Osteocyte (in vitro differentiated cells): Measurements from ENCODE around the gene CYTH4. TPM values are rescaled to one million over a fixed set of nuclear protein-coding genes. Genes with fewer than 3 reads are reported as not detected.

Experiments used
- DNase-seq: peaks from one replicate; pipeline ENCODE4 v3.0.0; 2021; ENCODE audit warnings: mixed read lengths; ENCODE audit not compliant: unreplicated experiment; ENCODE audit errors: extremely low spot score
- H3K27ac Mint-ChIP-seq: one replicate; pipeline ENCODE4 v1.8.0; 2021; ENCODE audit warnings: mild to moderate bottlenecking, mixed read lengths; ENCODE audit not compliant: unreplicated experiment
- H3K27me3 Mint-ChIP-seq: one replicate; pipeline ENCODE4 v1.8.0; 2021; ENCODE audit warnings: mixed read lengths; ENCODE audit not compliant: unreplicated experiment
- H3K36me3 Mint-ChIP-seq: one replicate; pipeline ENCODE4 v1.8.0; 2021; ENCODE audit warnings: mixed read lengths; ENCODE audit not compliant: unreplicated experiment
- H3K4me1 Mint-ChIP-seq: one replicate; pipeline ENCODE4 v1.8.0; 2021; ENCODE audit warnings: mixed read lengths; ENCODE audit not compliant: unreplicated experiment
- H3K4me3 Mint-ChIP-seq: one replicate; pipeline ENCODE4 v1.8.0; 2021; ENCODE audit warnings: mild to moderate bottlenecking, moderate library complexity, mixed read lengths; ENCODE audit not compliant: unreplicated experiment
- H3K9me3 Mint-ChIP-seq: one replicate; pipeline ENCODE4 v1.8.0; 2021; ENCODE audit warnings: mixed read lengths; ENCODE audit not compliant: unreplicated experiment
- total RNA-seq: library from RNA; stranded (reverse); gene quantifications from 2 replicates; pipeline ENCODE4 v1.2.1, GENCODE V29; 2021
- TF ChIP-seq, protein P1 (sequence below): fragments of 200-600 bp; sonication (generic); IDR thresholded peaks from 2 replicates; pipeline ENCODE4 v1.5.0; 2021; ENCODE audit warnings: antibody characterized with exemption, mild to moderate bottlenecking, moderate library complexity

The CYTH4 gene
- total RNA-seq, 1 donor from 2014 or later = not detected

- peaks cover 55% of the 10 kb centered on the region for H3K4me1 Mint-ChIP-seq
- no peaks in the 10 kb centered on the region for H3K27me3 Mint-ChIP-seq
- TF ChIP-seq, protein P1, sequence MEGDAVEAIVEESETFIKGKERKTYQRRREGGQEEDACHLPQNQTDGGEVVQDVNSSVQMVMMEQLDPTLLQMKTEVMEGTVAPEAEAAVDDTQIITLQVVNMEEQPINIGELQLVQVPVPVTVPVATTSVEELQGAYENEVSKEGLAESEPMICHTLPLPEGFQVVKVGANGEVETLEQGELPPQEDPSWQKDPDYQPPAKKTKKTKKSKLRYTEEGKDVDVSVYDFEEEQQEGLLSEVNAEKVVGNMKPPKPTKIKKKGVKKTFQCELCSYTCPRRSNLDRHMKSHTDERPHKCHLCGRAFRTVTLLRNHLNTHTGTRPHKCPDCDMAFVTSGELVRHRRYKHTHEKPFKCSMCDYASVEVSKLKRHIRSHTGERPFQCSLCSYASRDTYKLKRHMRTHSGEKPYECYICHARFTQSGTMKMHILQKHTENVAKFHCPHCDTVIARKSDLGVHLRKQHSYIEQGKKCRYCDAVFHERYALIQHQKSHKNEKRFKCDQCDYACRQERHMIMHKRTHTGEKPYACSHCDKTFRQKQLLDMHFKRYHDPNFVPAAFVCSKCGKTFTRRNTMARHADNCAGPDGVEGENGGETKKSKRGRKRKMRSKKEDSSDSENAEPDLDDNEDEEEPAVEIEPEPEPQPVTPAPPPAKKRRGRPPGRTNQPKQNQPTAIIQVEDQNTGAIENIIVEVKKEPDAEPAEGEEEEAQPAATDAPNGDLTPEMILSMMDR = no peak
- H3K36me3 Mint-ChIP-seq = no peaks in the 10 kb centered on the region
- no peak overlapping the region for H3K4me3 Mint-ChIP-seq
- no peak overlapping the region for H3K27ac Mint-ChIP-seq
- H3K9me3 Mint-ChIP-seq = no peaks in the 10 kb centered on the region
- no peak for DNase-seq
These were observed 29.5 kb downstream of the CYTH4 start for GRCh38 chr22:37311761-37312312.

- H3K27ac Mint-ChIP-seq = no peak overlapping the region
- no peaks in the 10 kb centered on the region for H3K9me3 Mint-ChIP-seq
- H3K36me3 Mint-ChIP-seq = no peaks in the 10 kb centered on the region
- H3K4me3 Mint-ChIP-seq = no peak overlapping the region
- DNase-seq = no peak
- no peaks in the 10 kb centered on the region for H3K27me3 Mint-ChIP-seq
- TF ChIP-seq, protein P1 = no peak
- peaks cover 48% of the 10 kb centered on the region for H3K4me1 Mint-ChIP-seq
These were observed 30.4 kb downstream of the CYTH4 start for GRCh38 chr22:37312549-37313183.

DNA sequence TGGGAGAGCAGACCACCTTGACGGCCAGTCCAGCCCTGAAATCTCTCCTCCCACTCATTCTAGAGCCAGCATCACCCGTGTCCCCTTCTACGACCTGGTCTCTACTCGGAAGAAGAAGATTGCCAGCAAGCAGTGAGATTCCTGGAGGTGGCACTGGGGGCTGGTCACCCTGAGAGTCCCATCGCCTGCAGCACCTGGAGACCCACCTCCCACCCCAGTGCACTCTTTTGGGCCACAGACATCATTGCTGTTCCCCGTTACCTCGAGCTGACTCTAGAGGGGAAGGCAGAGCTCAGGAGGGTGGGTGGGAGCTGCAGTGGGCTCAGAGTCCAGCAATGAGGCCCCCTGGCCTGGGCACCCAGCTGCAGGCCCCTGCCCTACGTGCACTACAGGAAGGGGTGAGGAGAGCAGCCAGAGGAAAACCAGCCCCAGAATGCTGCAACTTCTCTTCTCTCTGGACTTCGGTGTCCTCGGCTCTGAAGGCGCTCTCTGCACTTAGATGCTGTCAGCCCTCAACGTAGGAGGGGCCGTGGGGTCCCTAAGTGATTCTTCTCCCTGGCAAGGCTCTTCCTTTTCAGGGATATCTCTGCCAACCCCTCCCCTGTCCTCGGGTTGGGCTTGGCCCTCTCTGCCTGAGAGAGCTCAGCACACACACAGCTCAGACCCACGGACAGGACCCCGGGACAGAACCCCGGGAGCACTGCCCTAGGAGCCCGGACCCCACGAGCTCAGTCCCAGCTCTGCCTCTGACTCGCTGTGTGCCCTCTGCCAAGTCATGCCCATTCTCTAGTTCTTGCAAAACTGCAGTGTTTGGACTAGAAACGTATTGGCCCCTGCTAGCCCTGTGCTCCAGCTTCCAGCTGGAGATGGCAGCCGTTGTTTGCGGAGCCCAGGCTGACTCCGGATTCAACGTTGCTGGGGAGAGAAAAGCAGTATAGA is 31.3 kb downstream of the CYTH4 start:
- Mint-ChIP-seq H3K4me3 (no peak overlapping the region), H3K4me1 (peaks cover 38% of the 10 kb centered on the region), H3K36me3 (no peaks in the 10 kb centered on the region), H3K9me3 (no peaks in the 10 kb centered on the region), H3K27ac (no peak overlapping the region), H3K27me3 (no peaks in the 10 kb centered on the region)
- TF ChIP-seq, protein P1 = no peak
- no peak for DNase-seq

GRCh38 chr22:37314315-37315074 is 32.2 kb downstream of the CYTH4 start:
- H3K4me1 Mint-ChIP-seq = peaks cover 29% of the 10 kb centered on the region
- no peaks in the 10 kb centered on the region for H3K36me3 Mint-ChIP-seq
- H3K27ac Mint-ChIP-seq = no peak overlapping the region
- no peaks in the 10 kb centered on the region for H3K9me3 Mint-ChIP-seq
- no peaks in the 10 kb centered on the region for H3K27me3 Mint-ChIP-seq
- DNase-seq = no peak
- H3K4me3 Mint-ChIP-seq = no peak overlapping the region
- TF ChIP-seq, protein P1 = no peak
